Measurements from ENCODE around the gene KDM4E. TPM values are rescaled to one million over a fixed set of nuclear protein-coding genes. Genes with fewer than 3 reads are reported as not detected.

The KDM4E gene
- total and polyA plus RNA-seq, 10 of the 15 experiments (the other 5 are each of a cell fraction or from before 2014, with no cell fraction given): not detected

GRCh38 chr11:95028357-95028756, 3.3 kb downstream of the KDM4E start (continued):
- no peak for TF ChIP-seq ZBTB4 (CRISPR knock-in tag; IDR thresholded peaks at IDR 0.05)
- no peak for TF ChIP-seq NFYB (IDR thresholded peaks at IDR 0.05; ENCODE audit: insufficient read depth, low read depth, low read length)
- no peak for TF ChIP-seq HDGF (IDR thresholded peaks at IDR 0.05)

- ATAC-seq (no peak), DNase-seq (ENCODE audit: low read depth, low spot score) (no peak), FAIRE-seq (no peak)
- H3K4me2 ChIP-seq (ENCODE audit: control insufficient read depth, insufficient read depth): no peak overlapping the region
- in situ Hi-C loops (cut with MboI) (no loop called here), intact Hi-C loops (cut with micrococcal nuclease; ENCODE audit: unreplicated experiment) (no loop called here)
- no peaks in the 10 kb centered on the region for H3K9me3 ChIP-seq (replicated peaks; ENCODE audit: control insufficient read depth, insufficient read depth, low read length)
- H3K4me1 ChIP-seq (ENCODE audit: control insufficient read depth, insufficient read depth, low read length): no peaks in the 10 kb centered on the region
- no peaks in the 10 kb centered on the region; a peak in 1 of 4 replicates for H3K27me3 ChIP-seq (replicated peaks in 1 of 2; ENCODE audit: control insufficient read depth in 2 of 2, insufficient read depth in 2 of 2, low read length in 1 of 2)
- no peak overlapping the region for H3K4me3 ChIP-seq
- H2AFZ ChIP-seq (ENCODE audit: control insufficient read depth, low read depth, low read length): no peak overlapping the region
- H3K36me3 ChIP-seq (ENCODE audit: control insufficient read depth in 2 of 2, insufficient read depth in 2 of 2, low read length in 1 of 2): no peaks in the 10 kb centered on the region
- 42% methylated on average over 1 of the region's 1 CpG for WGBS (ENCODE audit: insufficient coverage, insufficient replicate concordance, low lambda C conversion rate, missing lambda C conversion rate)
- BruUV-seq (replicated peaks): no TSS peak
- H3K79me2 ChIP-seq (ENCODE audit: control insufficient read depth, insufficient read depth, low read length): no peaks in the 10 kb centered on the region
- H4K20me1 ChIP-seq (ENCODE audit: control insufficient read depth, insufficient read depth): no peaks in the 10 kb centered on the region
- ChIA-PET RAD21 (ENCODE audit: unreplicated experiment) (no interaction called here), SMC1A (ENCODE audit: uncharacterized antibody, unreplicated experiment) (interaction anchor here (0.9 kb wide), 1 partner anchor 105 kb away, joined by 3 read pairs; no protein-coding TSS in a partner anchor), POLR2A (no interaction called here), CTCF (no interaction called here)
- H3K27ac ChIP-seq (ENCODE audit: control insufficient read depth, insufficient read depth): no peak overlapping the region
- H3K9ac ChIP-seq (ENCODE audit: control insufficient read depth, insufficient read depth, low read length): no peak overlapping the region
- TF ChIP-seq MEF2A (IDR thresholded peaks at IDR 0.05; ENCODE audit: insufficient read depth, low read depth, low read length) (no peak), CEBPZ (IDR thresholded peaks at IDR 0.05; ENCODE audit: low read depth, low read length) (no peak), ATF7 (IDR thresholded peaks at IDR 0.05; ENCODE audit: low read depth) (no peak), HSF1 (IDR thresholded peaks at IDR 0.05; ENCODE audit: low read depth, low read length) (no peak), MEF2B (IDR thresholded peaks at IDR 0.05; ENCODE audit: partially characterized antibody, poor library complexity, severe bottlenecking) (no peak), EGR1 (IDR thresholded peaks at IDR 0.05; ENCODE audit: borderline replicate concordance in 1 of 2, low read depth in 2 of 2, low read length in 2 of 2) (no peak), NR2C2 (IDR thresholded peaks at IDR 0.05; ENCODE audit: borderline replicate concordance, control insufficient read depth, insufficient read length, low read depth) (no peak), STAT1 (conservative IDR thresholded peaks at IDR 0.05) (no peak), RAD51 (IDR thresholded peaks at IDR 0.05) (no peak)
Observed at GRCh38 chr11:95033051-95033450, 8.0 kb downstream of the KDM4E start.

Data from GM12878 (cell line).